ENCODE results near the gene APOL2.
"Not testable (repeated sequence)": the region's sequence is repeated elsewhere in the genome, so short reads cannot be mapped to it uniquely, and the experiment has no call there.

Gene APOL2

GRCh38 chr22:36236388-36237319 lies 2.7 kb downstream of the APOL2 start:
- H3K4me3 ChIP-seq (replicated peaks in 1 of 2; ENCODE audit: low read depth in 2 of 2, low read length in 2 of 2) = peak overlapping the region in 1 of 2 donors; percentile 82
- no peak for DNase-seq (ENCODE audit: low read depth in 2 of 2)
- TF ChIP-seq CTCF (IDR thresholded peaks at IDR 0.05; ENCODE audit: low read depth, low read length) = no peak

DNA sequence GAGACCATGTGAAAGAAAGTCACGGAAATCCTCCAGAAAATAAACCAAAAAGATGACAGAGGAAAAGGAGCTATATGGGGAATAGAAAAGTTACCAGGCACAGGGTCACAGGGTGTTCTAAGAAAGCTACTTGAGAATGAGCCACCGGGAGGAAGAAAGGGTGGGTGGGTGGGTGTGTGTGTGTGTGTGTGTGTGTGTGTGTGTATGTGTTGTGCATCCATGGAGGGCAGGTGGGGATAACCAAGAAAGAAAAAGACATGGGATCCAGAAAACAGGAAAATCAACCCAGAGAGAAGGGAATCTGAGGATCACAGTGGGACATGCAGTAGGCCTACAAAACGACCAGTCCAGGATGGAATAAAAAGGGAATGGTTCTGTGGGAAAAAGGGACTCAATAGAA lies 3.7 kb downstream of the APOL2 start:
- H3K4me3 ChIP-seq (replicated peaks in 1 of 2; ENCODE audit: low read depth in 2 of 2, low read length in 2 of 2) = no peak overlapping the region
- no peak for TF ChIP-seq CTCF (IDR thresholded peaks at IDR 0.05; ENCODE audit: low read depth, low read length)
- no peak for DNase-seq (ENCODE audit: low read depth in 2 of 2)

DNA sequence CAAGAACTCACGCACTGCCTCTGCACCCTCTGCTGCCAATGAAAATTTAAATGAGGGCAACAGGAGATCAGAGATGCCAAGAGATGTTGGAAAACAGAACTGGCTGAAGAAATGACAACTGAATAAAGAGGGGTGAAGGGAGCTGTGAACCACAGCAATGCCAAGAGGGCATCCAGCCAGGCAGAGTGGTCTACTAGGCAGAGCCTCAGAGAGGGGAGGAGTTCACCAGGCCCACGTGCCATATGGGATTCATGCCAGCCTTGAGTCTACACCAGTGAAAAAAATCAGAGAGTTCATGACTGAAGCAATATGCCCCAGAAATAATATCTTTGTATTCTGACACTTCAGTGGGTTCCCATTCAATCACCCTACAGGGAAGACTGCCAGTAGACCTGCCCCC lies 4.4 kb downstream of the APOL2 start:
- no peak for TF ChIP-seq CTCF (IDR thresholded peaks at IDR 0.05; ENCODE audit: low read depth, low read length)
- DNase-seq (ENCODE audit: low read depth in 2 of 2) = peak in 1 of 2 donors; percentile 26
- no peak overlapping the region for H3K4me3 ChIP-seq (replicated peaks in 1 of 2; ENCODE audit: low read depth in 2 of 2, low read length in 2 of 2)

DNA sequence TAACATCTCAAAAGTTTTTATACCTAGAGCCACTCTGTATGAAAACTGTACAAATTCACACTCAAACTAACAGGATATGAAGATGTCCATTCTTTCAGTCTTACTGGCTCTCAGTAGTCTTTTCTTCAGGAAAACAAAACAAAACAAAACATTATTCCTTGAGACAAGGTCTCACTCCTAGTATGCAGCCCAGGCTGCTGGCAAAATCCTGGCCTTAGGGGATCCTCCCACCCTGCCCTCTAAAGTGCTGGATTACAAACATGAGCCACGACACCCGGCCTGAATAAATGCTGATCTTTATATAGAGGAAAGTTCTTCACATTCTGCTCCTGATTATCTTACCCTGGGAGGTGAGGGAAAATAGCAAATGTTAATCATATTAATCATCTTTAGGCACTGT lies 5.1 kb downstream of the APOL2 start:
- no peak for DNase-seq (ENCODE audit: low read depth in 2 of 2)
- no peak overlapping the region for H3K4me3 ChIP-seq (replicated peaks in 1 of 2; ENCODE audit: low read depth in 2 of 2, low read length in 2 of 2)
- no peak for TF ChIP-seq CTCF (IDR thresholded peaks at IDR 0.05; ENCODE audit: low read depth, low read length)

DNA sequence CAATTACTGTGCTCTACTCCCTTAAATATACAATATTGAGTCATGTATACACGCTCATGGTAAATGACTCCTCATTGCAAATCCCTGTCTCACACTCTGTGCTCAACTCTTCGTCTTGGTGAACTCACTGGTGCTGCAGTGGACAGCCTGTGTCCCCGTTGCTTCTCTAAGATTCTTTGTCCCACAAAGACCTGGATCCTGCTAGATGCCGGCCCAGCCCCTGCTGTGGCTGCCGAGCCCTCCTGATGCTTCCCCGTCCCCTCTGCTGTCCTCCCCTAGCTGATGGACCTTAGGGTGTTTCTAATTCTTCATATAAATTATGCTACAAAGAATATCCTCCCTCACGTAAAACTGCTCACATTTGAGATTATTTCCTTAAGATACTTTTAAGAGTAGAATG lies 5.5 kb downstream of the APOL2 start:
- no peak for DNase-seq (ENCODE audit: low read depth in 2 of 2)
- TF ChIP-seq CTCF (IDR thresholded peaks at IDR 0.05; ENCODE audit: low read depth, low read length) = no peak
- no peak overlapping the region for H3K4me3 ChIP-seq (replicated peaks in 1 of 2; ENCODE audit: low read depth in 2 of 2, low read length in 2 of 2)

DNA sequence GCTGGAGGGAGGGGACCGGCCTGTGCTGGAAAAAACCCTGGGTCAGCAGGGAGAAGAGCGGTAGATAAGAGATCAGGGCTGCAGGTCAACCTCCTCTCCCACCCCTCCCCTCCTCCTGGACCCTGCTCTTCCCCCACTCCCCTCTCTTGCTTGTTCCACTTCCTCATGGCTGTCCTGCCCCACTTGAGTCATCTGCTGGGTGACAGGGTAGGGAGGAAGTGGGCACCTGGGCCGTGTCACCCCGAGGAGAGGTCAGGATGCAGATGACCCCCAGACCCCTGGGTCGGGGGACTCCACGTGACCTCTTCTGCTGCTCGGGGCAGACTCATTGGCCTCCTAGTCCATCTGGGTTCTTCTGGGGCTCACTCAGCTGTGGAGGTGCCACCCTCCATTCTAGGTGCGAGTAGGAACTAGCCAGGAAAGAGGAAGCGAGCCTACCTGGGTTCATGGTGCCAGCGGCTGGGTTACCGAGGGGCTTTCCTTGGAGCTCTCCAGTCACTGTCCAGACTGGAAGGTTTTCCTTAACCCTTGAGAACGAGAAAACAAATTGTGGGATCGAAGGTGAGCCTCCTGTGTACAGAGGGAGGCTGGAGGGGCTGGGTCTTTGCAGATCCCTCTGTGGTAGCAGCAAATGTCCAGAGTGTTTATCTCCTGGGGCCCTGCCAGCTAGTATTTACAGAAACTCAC lies 6.5 kb downstream of the APOL2 start:
- no peak overlapping the region for H3K4me3 ChIP-seq (replicated peaks in 1 of 2; ENCODE audit: low read depth in 2 of 2, low read length in 2 of 2)
- DNase-seq (ENCODE audit: low read depth in 2 of 2) = no peak
- TF ChIP-seq CTCF (IDR thresholded peaks at IDR 0.05; ENCODE audit: low read depth, low read length) = no peak

DNA sequence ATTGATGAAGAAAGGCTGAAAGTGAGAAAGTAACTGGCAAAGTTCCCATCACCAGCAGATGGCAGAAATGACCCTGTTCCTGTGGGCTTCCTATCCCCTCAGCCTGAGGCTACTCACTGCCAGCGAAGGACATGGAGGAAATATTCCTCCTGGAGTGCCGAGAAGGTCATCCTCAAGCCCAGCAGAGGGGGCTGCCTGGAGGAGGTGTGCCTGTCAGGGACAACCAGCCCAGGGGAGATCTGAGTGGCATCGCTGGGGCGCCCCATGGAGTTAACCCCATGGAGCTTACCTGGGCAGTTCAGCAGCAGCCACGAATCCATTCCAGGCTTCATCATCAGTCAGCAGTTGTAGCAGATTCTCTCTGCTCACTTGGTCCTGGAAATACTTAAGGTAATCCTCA lies 8.3 kb downstream of the APOL2 start:
- H3K4me3 ChIP-seq (replicated peaks in 1 of 2; ENCODE audit: low read depth in 2 of 2, low read length in 2 of 2); DNase-seq (ENCODE audit: low read depth in 2 of 2): not testable (repeated sequence)

GRCh38 chr22:36229649-36230048 lies 9.7 kb downstream of the APOL2 start:
- DNase-seq (ENCODE audit: low read depth in 2 of 2); H3K4me3 ChIP-seq (replicated peaks in 1 of 2; ENCODE audit: low read depth in 2 of 2, low read length in 2 of 2): not testable (repeated sequence)

Data from cardiac fibroblast (primary cell).